Prostate gland (tissue), 2 donors: Measurements from ENCODE around the gene SCFD2.

Experiments used
- CTCF ChIP-seq, 4 experiments: fragments of 200-600 bp in 2 of 4; fragments of 450-650 bp in 2 of 4; sonication (generic) in 2 of 4; IDR thresholded peaks; 1 replicate in 3 of 4; 2 replicates in 1 of 4; pipeline ENCODE4 v1.5.1; 2016 to 2019; ENCODE audit warnings: antibody characterized with exemption in 4 of 4, mild to moderate bottlenecking in 2 of 4, moderate library complexity in 2 of 4
- POLR2AphosphoS5 ChIP-seq: sonication (generic); formaldehyde crosslinking; IDR thresholded peaks from one replicate; pipeline ENCODE4 v1.6.1; 2017; ENCODE audit warnings: antibody characterized with exemption

- TF ChIP-seq POLR2AphosphoS5 = no peak
- no peak for TF ChIP-seq CTCF (IDR thresholded peaks at IDR 0.05)
Measured at GRCh38 chr4:53012738-53013137, 353.1 kb downstream of the SCFD2 start.
